PC-3 (cell line): ENCODE results near the gene PPP1R7. TPM values are rescaled to one million over a fixed set of nuclear protein-coding genes. Genes with fewer than 3 reads are reported as not detected.

Experiments used
- ATAC-seq: fragments of 200-7000 bp; cut with Tn5 transposase; 2 replicates; pipeline ENCODE4 v1.9.1; 2020; ENCODE audit warnings: mild to moderate bottlenecking, moderate library complexity
- BruUV-seq: library from RNA; stranded (reverse); fragments of 400-500 nt; replicated peaks from 2 replicates; lab custom pipeline; 2021; lab: Mats Ljungman, UMichigan
- CTCF ChIA-PET: fragments of 300-600 bp; sonication (Branson Sonifier 250); formaldehyde crosslinking; loops from one replicate; lab custom pipeline; 2022; ENCODE audit warnings: antibody characterized with exemption; lab: Charles Lee
- POLR2A ChIA-PET: fragments of 300-600 bp; sonication (Branson Sonifier 250); formaldehyde crosslinking; loops from one replicate; lab custom pipeline; 2022; ENCODE audit warnings: antibody characterized with exemption; ENCODE audit not compliant: unreplicated experiment; lab: Charles Lee
- DNase-seq: peaks from one replicate; pipeline ENCODE4 v3.0.0-alpha.2; 2015
- H2AFZ ChIP-seq: fragments of 300-600 bp; sonication (generic); 2 replicates; pipeline ENCODE4 v1.6.0; 2016; ENCODE audit warnings: antibody characterized with exemption, low read length
- H3F3A ChIP-seq: fragments of 300-600 bp; sonication (generic); one replicate; pipeline ENCODE4 v1.6.0; 2017; ENCODE audit warnings: antibody characterized with exemption, low read length, control low read depth, mild to moderate bottlenecking; ENCODE audit not compliant: unreplicated experiment
- H3K27ac ChIP-seq: fragments of 300-600 bp; sonication (generic); 2 replicates; pipeline ENCODE4 v1.5.1; 2016; ENCODE audit warnings: mild to moderate bottlenecking, low read length
- H3K27me3 ChIP-seq: fragments of 300-600 bp; sonication (generic); 2 replicates; pipeline ENCODE4 v1.6.1; 2016; ENCODE audit warnings: low read length, mixed read lengths
- H3K36me3 ChIP-seq: fragments of 300-600 bp; sonication (generic); 2 replicates; pipeline ENCODE4 v1.6.1; 2016; ENCODE audit warnings: low read depth, mixed run types, low read length, mixed read lengths
- H3K4me1 ChIP-seq: fragments of 300-600 bp; sonication (generic); 2 replicates; pipeline ENCODE4 v1.5.1; 2016; ENCODE audit warnings: low read length; ENCODE audit not compliant: insufficient read depth
- H3K4me2 ChIP-seq: fragments of 300-600 bp; sonication (generic); 2 replicates; pipeline ENCODE4 v1.6.0; 2016; ENCODE audit warnings: low read length
- H3K4me3 ChIP-seq: fragments of 300-600 bp; sonication (generic); 2 replicates; pipeline ENCODE4 v1.5.1; 2016; ENCODE audit warnings: mild to moderate bottlenecking, low read length, mixed read lengths
- H3K79me2 ChIP-seq: fragments of 300-600 bp; sonication (generic); 2 replicates; pipeline ENCODE4 v1.6.1; 2017; ENCODE audit warnings: low read length, mixed read lengths
- H3K9ac ChIP-seq: fragments of 300-600 bp; sonication (generic); 2 replicates; pipeline ENCODE4 v1.6.0; 2016; ENCODE audit warnings: mild to moderate bottlenecking, low read length
- H3K9me2 ChIP-seq: fragments of 300-600 bp; sonication (generic); replicated peaks from 2 replicates; pipeline ENCODE4 v1.6.1; 2016; ENCODE audit warnings: mixed run types, low read length, mixed read lengths
- H3K9me3 ChIP-seq: fragments of 300-600 bp; sonication (generic); 2 replicates; pipeline ENCODE4 v1.6.1; 2016; ENCODE audit warnings: low read length, mixed read lengths
- H4K20me1 ChIP-seq: fragments of 300-600 bp; sonication (generic); 2 replicates; pipeline ENCODE4 v1.6.1; 2016; ENCODE audit warnings: low read length, mixed read lengths
- EZH2 ChIP-seq: fragments of 300-600 bp; sonication (generic); IDR thresholded peaks from one replicate; pipeline ENCODE4 v1.6.1; 2017; ENCODE audit warnings: antibody characterized with exemption, mild to moderate bottlenecking, low read length; ENCODE audit not compliant: unreplicated experiment
- EZH2phosphoT487 ChIP-seq: fragments of 300-600 bp; sonication (generic); IDR thresholded peaks from 2 replicates; pipeline ENCODE4 v1.6.1; 2018; ENCODE audit warnings: mild to moderate bottlenecking, antibody characterized with exemption, low read length, borderline replicate concordance
- intact Hi-C: fragments of 100-400 bp; cut with micrococcal nuclease; formaldehyde crosslinking; loops from 2 replicates; pipeline ENCODE4 v1.9.0; 2023
- total RNA-seq: library from RNA; depleted of rRNA; stranded (reverse); fragments of >200 nt; gene quantifications from 2 replicates; pipeline ENCODE4 v1.2.3, GENCODE V29; 2014
- TF ChIP-seq, protein P1 (sequence below): fragments of 300-600 bp; sonication (generic); conservative IDR thresholded peaks from 2 replicates; pipeline ENCODE4 v1.5.1; 2017; ENCODE audit warnings: antibody characterized with exemption, low read depth, mild to moderate bottlenecking, low read length

PPP1R7 gene
- total RNA-seq, 1 experiment from 2014 or later = 21.4 TPM

DNA sequence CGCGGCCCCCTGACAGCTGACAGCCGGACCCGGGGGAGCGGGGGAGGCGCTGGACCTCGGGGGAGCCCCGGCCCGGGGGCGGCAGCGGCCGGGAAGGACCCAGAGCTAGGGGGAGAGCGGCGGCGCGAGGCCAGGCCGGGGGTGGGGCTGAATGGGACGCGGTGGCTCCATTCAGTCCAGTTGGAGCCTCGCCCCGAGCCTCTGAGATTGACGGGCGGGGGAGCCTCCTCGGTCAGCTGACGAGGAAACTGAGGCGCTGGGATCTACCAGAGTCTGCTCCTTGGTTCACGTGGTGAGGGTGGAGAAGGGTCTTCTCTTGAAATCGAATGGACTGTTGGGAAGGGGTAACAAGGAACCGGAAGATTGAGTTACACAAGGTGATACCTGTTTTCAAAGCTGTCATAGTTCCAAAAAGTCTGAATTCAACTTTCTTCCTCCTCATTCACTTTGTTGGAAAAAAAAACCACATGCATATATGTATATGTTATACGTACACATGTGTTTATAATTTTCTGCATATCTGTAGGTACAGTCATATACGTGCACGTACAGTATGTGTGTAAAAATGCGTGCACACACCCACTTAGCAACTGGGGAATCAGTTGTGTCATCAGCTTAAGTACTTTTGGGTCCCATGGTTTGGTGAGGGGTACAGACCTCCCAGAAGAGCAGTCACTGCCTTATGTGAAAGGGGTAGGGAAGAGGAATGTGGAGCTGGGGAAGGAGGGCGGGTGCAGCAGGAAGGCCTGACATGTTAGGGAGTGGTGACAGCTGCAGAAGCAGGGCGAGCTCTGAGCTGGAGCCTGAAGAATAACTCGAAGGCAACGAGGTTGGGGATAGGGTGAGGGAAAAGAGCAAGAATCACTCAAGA lies 628 bp downstream of the PPP1R7 start:
- H3K4me3 ChIP-seq = peak overlapping the region; percentile 72
- CTCF ChIA-PET = no interaction called here
- H3K4me2 ChIP-seq = peak overlapping the region; percentile 84
- H3F3A ChIP-seq = no peaks in the 10 kb centered on the region
- no peaks in the 10 kb centered on the region for H3K27me3 ChIP-seq
- peak overlapping the region; percentile 69 for H3K9ac ChIP-seq
- POLR2A ChIA-PET = no interaction called here
- ATAC-seq (no peak), DNase-seq (no peak)
- no peaks in the 10 kb centered on the region for H3K4me1 ChIP-seq
- TF ChIP-seq EZH2phosphoT487 = no peak
- no peaks in the 10 kb centered on the region for H3K9me2 ChIP-seq
- BruUV-seq = TSS peak; percentile 28
- H3K27ac ChIP-seq = no peak overlapping the region
- H2AFZ ChIP-seq = peak overlapping the region; percentile 61; the same call in 1 of the 2 replicates
- H4K20me1 ChIP-seq = no peaks in the 10 kb centered on the region
- H3K9me3 ChIP-seq = no peaks in the 10 kb centered on the region
- peaks cover 9% of the 10 kb centered on the region for H3K79me2 ChIP-seq
- H3K36me3 ChIP-seq = no peaks in the 10 kb centered on the region
- intact Hi-C loops = no loop called here

DNA sequence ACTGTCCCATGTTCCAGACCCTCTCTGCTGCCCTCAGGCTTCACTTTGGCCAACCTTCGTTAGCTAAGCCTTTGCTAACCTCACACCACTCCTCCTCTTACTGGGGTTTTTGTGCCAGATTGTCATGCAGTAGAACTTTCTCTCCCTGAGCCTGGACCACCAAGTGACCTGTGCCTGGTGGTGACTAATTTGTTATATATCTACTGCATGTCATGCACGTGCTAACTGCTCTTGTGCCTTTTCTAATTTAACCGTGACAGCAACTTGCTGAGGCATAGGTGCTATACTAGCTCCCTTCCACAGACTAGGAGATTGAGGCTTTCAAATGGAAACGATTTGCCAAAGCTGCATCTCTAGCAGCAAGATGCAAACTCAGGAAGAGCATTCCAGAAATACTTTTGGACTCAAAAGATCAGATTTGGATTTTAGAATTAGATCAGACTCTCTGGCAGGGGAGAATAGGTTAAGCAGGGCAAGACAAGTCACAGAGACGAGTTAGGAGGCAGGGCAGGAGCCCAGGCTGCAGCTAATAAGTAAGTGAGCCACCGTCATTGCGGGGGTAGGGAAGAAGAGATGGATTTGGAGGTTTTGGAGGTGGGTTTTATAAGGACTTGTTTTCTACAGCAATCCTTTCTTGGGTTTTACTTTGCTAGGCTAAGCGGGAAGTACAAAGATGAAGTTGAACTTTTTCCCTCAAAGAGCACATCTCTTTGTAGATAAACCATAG lies 1.8 kb downstream of the PPP1R7 start:
- Histone ChIP-seq H3K9me2 (no peaks in the 10 kb centered on the region), H3K4me2 (no peak overlapping the region), H3K4me1 (no peaks in the 10 kb centered on the region), H3K27me3 (no peaks in the 10 kb centered on the region), H3K79me2 (peaks cover 9% of the 10 kb centered on the region), H3K36me3 (no peaks in the 10 kb centered on the region), H4K20me1 (no peaks in the 10 kb centered on the region), H3K27ac (no peak overlapping the region), H3K9me3 (no peaks in the 10 kb centered on the region), H3F3A (no peaks in the 10 kb centered on the region), H3K9ac (no peak overlapping the region), H3K4me3 (no peak overlapping the region), H2AFZ (no peak overlapping the region)
- intact Hi-C loops = no loop called here
- BruUV-seq = no TSS peak
- ChIA-PET CTCF (no interaction called here), POLR2A (no interaction called here)
- no peak for ATAC-seq
- no peak for DNase-seq
- TF ChIP-seq, protein P1, sequence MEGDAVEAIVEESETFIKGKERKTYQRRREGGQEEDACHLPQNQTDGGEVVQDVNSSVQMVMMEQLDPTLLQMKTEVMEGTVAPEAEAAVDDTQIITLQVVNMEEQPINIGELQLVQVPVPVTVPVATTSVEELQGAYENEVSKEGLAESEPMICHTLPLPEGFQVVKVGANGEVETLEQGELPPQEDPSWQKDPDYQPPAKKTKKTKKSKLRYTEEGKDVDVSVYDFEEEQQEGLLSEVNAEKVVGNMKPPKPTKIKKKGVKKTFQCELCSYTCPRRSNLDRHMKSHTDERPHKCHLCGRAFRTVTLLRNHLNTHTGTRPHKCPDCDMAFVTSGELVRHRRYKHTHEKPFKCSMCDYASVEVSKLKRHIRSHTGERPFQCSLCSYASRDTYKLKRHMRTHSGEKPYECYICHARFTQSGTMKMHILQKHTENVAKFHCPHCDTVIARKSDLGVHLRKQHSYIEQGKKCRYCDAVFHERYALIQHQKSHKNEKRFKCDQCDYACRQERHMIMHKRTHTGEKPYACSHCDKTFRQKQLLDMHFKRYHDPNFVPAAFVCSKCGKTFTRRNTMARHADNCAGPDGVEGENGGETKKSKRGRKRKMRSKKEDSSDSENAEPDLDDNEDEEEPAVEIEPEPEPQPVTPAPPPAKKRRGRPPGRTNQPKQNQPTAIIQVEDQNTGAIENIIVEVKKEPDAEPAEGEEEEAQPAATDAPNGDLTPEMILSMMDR = no peak
- TF ChIP-seq EZH2 (no peak), EZH2phosphoT487 (no peak)

DNA sequence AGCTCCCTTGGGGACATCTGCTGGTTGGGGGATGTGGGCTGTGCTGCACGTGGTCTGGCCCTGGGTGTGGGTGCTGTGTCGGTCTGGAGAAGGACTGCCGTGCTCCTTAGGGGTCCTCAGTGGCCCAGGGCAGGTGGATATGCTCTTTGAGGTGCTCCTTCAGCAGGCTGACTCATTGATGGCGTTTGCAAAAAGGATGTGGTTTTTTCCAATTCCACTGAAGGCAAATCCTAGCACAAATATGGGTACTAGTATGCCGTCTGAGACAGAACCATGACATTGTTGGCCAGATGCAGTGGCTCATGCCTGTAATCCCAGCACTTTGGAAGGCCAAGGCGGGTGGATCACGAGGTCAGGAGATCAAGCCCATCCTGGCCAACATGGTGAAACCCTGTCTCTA lies 3.3 kb downstream of the PPP1R7 start:
- no peaks in the 10 kb centered on the region for H3K9me2 ChIP-seq
- CTCF ChIA-PET = no interaction called here
- peaks cover 9% of the 10 kb centered on the region for H3K79me2 ChIP-seq
- H3K4me1 ChIP-seq = no peaks in the 10 kb centered on the region
- no peak overlapping the region for H2AFZ ChIP-seq
- DNase-seq (no peak), ATAC-seq (no peak)
- TF ChIP-seq EZH2 (no peak), EZH2phosphoT487 (no peak)
- TF ChIP-seq, protein P1 = no peak
- no peak overlapping the region for H3K9ac ChIP-seq
- H4K20me1 ChIP-seq = no peaks in the 10 kb centered on the region
- intact Hi-C loops = no loop called here
- no peak overlapping the region for H3K4me2 ChIP-seq
- no peaks in the 10 kb centered on the region for H3K9me3 ChIP-seq
- no peak overlapping the region for H3K27ac ChIP-seq
- no peak overlapping the region for H3K4me3 ChIP-seq
- H3K27me3 ChIP-seq = no peaks in the 10 kb centered on the region
- BruUV-seq = no TSS peak
- POLR2A ChIA-PET = no interaction called here
- H3F3A ChIP-seq = no peaks in the 10 kb centered on the region
- no peaks in the 10 kb centered on the region for H3K36me3 ChIP-seq
